Femur (tissue), 1 donor: Measurements from ENCODE around the gene TUBD1.

Source experiments
- DNase-seq: peaks from one replicate; pipeline ENCODE4 v3.0.0-alpha.2; 2017

Gene TUBD1

GRCh38 chr17:59814685-59815084 lies 78.1 kb downstream of the TUBD1 start:
- DNase-seq, result no peak

- no peak for DNase-seq
Measured at GRCh38 chr17:59814276-59814675, 78.5 kb downstream of the TUBD1 start.

- DNase-seq, result no peak
Measured at GRCh38 chr17:59812139-59812538, 80.6 kb downstream of the TUBD1 start.

GRCh38 chr17:59811209-59811608 lies 81.5 kb downstream of the TUBD1 start:
- DNase-seq, result no peak

GRCh38 chr17:59810894-59811153 lies 81.9 kb downstream of the TUBD1 start:
- DNase-seq, result no peak
